IMR-90 (cell line): Measurements from ENCODE around the gene RALGAPA2. TPM values are rescaled to one million over a fixed set of nuclear protein-coding genes. Genes with fewer than 3 reads are reported as not detected.

ENCODE experiments used
- ATAC-seq: fragments of 200-7000 bp; cut with Tn5 transposase; 2 replicates; pipeline ENCODE4 v1.9.1; 2020; ENCODE audit warnings: low read depth, mild to moderate bottlenecking, moderate library complexity
- BruUV-seq: library from RNA; stranded (reverse); fragments of 400-500 nt; replicated peaks from 2 replicates; lab custom pipeline; 2021; lab: Mats Ljungman, UMichigan
- CTCF ChIA-PET: fragments of 300-600 bp; formaldehyde crosslinking; extraction: SDS; loops from one replicate; lab custom pipeline; 2021; ENCODE audit warnings: antibody characterized with exemption; lab: Yijun Ruan, JAX
- POLR2A ChIA-PET: fragments of 300-600 bp; sonication (Branson Sonifier 250); formaldehyde crosslinking; loops from one replicate; lab custom pipeline; 2022; ENCODE audit warnings: antibody characterized with exemption; ENCODE audit not compliant: unreplicated experiment; lab: Charles Lee
- DNase-seq: peaks from one replicate; pipeline ENCODE4 v3.0.0; 2013
- H2AFZ ChIP-seq: replicated peaks from 2 replicates; pipeline ENCODE3; 2013; ENCODE audit warnings: low read length, mild to moderate bottlenecking; ENCODE audit not compliant: poor library complexity
- H2AK5ac ChIP-seq: 2 replicates; pipeline ENCODE4 v1.6.1; 2013; ENCODE audit warnings: low read depth, low read length, inconsistent platforms
- H2AK9ac ChIP-seq: replicated peaks from 2 replicates; pipeline ENCODE3; 2013; ENCODE audit warnings: mild to moderate bottlenecking, low read depth, low read length, moderate library complexity; ENCODE audit not compliant: poor library complexity
- H2BK120ac ChIP-seq: 2 replicates; pipeline ENCODE4 v1.6.1; 2013; ENCODE audit warnings: low read depth, low read length, inconsistent platforms
- H2BK15ac ChIP-seq: 3 replicates; pipeline ENCODE4 v1.6.1; 2013; ENCODE audit warnings: low read depth, low read length, inconsistent platforms
- H2BK20ac ChIP-seq: 2 replicates; pipeline ENCODE4 v1.6.1; 2013; ENCODE audit warnings: low read depth, mild to moderate bottlenecking, inconsistent platforms, low read length, moderate library complexity
- H2BK5ac ChIP-seq: 2 replicates; pipeline ENCODE4 v1.6.1; 2013; ENCODE audit warnings: mild to moderate bottlenecking, low read depth, low read length, inconsistent platforms; ENCODE audit not compliant: poor library complexity, severe bottlenecking
- H3K14ac ChIP-seq: replicated peaks from 2 replicates; pipeline ENCODE4 v1.6.1; 2013; ENCODE audit warnings: low read depth, low read length, inconsistent platforms
- H3K18ac ChIP-seq: 2 replicates; pipeline ENCODE4 v1.6.1; 2013; ENCODE audit warnings: low read depth, low read length, control low read depth
- H3K23ac ChIP-seq: 2 replicates; pipeline ENCODE4 v1.6.1; 2013; ENCODE audit warnings: low read depth, low read length, inconsistent platforms
- H3K27ac ChIP-seq: 2 replicates; pipeline ENCODE4 v1.5.1; 2013; ENCODE audit warnings: mild to moderate bottlenecking, control low read depth, low read length; ENCODE audit not compliant: insufficient read depth
- H3K27me3 ChIP-seq: 2 replicates; pipeline ENCODE4 v1.6.1; 2013; ENCODE audit warnings: low read length; ENCODE audit not compliant: control insufficient read depth, insufficient read depth
- H3K36me3 ChIP-seq: 2 replicates; pipeline ENCODE4 v1.6.1; 2013; ENCODE audit warnings: low read length, mixed read lengths; ENCODE audit not compliant: control insufficient read depth, insufficient read depth
- H3K4ac ChIP-seq: 2 replicates; pipeline ENCODE4 v1.6.1; 2013; ENCODE audit warnings: low read depth, low read length, inconsistent platforms
- H3K4me1 ChIP-seq: 2 replicates; pipeline ENCODE4 v1.6.1; 2013; ENCODE audit warnings: low read length, mixed read lengths; ENCODE audit not compliant: control insufficient read depth, insufficient read depth
- H3K4me2 ChIP-seq: 2 replicates; pipeline ENCODE4 v1.6.1; 2013; ENCODE audit warnings: low read depth, mild to moderate bottlenecking, control low read depth, low read length, moderate library complexity
- H3K4me3 ChIP-seq: 2 replicates; pipeline ENCODE4 v1.5.1; 2013; ENCODE audit warnings: low read depth, mild to moderate bottlenecking, control low read depth, low read length, moderate library complexity; ENCODE audit not compliant: insufficient read depth
- H3K56ac ChIP-seq: 2 replicates; pipeline ENCODE4 v1.6.1; 2013; ENCODE audit warnings: low read length, inconsistent platforms; ENCODE audit not compliant: insufficient read depth; ENCODE audit errors: extremely low read depth
- H3K79me1 ChIP-seq, 2 experiments: 2 replicates each; pipeline ENCODE4 v1.6.1; 2013; ENCODE audit warnings: low read length in 2 of 2, inconsistent platforms in 1 of 2, low read depth in 1 of 2
- H3K9ac ChIP-seq: 2 replicates; pipeline ENCODE4 v1.6.1; 2013; ENCODE audit warnings: low read depth, low read length, control low read depth
- H3K9me1 ChIP-seq: 2 replicates; pipeline ENCODE4 v1.6.1; 2013; ENCODE audit warnings: low read length, inconsistent platforms; ENCODE audit not compliant: insufficient read depth
- H3K9me3 ChIP-seq: 2 replicates; pipeline ENCODE4 v1.6.1; 2013; ENCODE audit warnings: low read length; ENCODE audit not compliant: control insufficient read depth, insufficient read depth
- H4K20me1 ChIP-seq: 2 replicates; pipeline ENCODE4 v1.6.1; 2013; ENCODE audit warnings: low read length, inconsistent platforms; ENCODE audit not compliant: insufficient read depth
- H4K5ac ChIP-seq: 2 replicates; pipeline ENCODE4 v1.6.1; 2013; ENCODE audit warnings: mild to moderate bottlenecking, low read depth, low read length, control low read depth
- H4K8ac ChIP-seq, 2 experiments: 2 replicates each; pipeline ENCODE4 v1.6.1; 2013; ENCODE audit warnings: low read depth in 2 of 2, low read length in 2 of 2, control low read depth in 1 of 2, inconsistent platforms in 1 of 2
- H4K91ac ChIP-seq: 2 replicates; pipeline ENCODE4 v1.6.1; 2013; ENCODE audit warnings: low read depth, low read length, inconsistent platforms; ENCODE audit not compliant: insufficient read depth
- CHD1 ChIP-seq: IDR thresholded peaks from 2 replicates; pipeline ENCODE4 v1.6.1; 2012; ENCODE audit warnings: low read depth, low read length, improper control_type of control experiment
- MXI1 ChIP-seq: IDR thresholded peaks from 2 replicates; pipeline ENCODE4 v1.6.1; 2012; ENCODE audit warnings: low read depth, mild to moderate bottlenecking, low read length, moderate library complexity, borderline replicate concordance
- NFE2L2 ChIP-seq: fragments of 150-350 bp; IDR thresholded peaks from 2 replicates; pipeline ENCODE4 v1.6.1; 2016; ENCODE audit warnings: low read depth, mild to moderate bottlenecking, low read length
- WGBS, 2 experiments: methylation state at CpG; one replicate each; pipeline versions ENCODE4 v1.1.5 to v1.1.7; 2013; ENCODE audit warnings: missing lambda C conversion rate in 2 of 2; ENCODE audit not compliant: insufficient read length in 1 of 2; ENCODE audit errors: extremely low coverage in 2 of 2; 5-methylcytosine and 5-hydroxymethylcytosine counted together
- dilution Hi-C: fragments of 300-500 bp; cut with HindIII; formaldehyde crosslinking; loops from one replicate; pipeline ENCODE4 v1.14.3; 2018; ENCODE audit warnings: low sequenced_read_pairs; ENCODE audit not compliant: unreplicated experiment
- in situ Hi-C: fragments of 300-500 bp; cut with MboI; formaldehyde crosslinking; loops from 3 replicates; pipeline ENCODE4 v1.14.3; 2019; ENCODE audit warnings: low sequenced_read_pairs, inconsistent platforms, mixed read lengths
- intact Hi-C: fragments of 100-400 bp; cut with micrococcal nuclease; formaldehyde crosslinking; loops from 2 replicates; pipeline ENCODE4 v1.10.0; 2022
- polyA plus RNA-seq, 3 experiments: library from polyadenylated mRNA; depleted of rRNA; stranded (reverse); fragments of >200 nt; gene quantifications; 2 replicates each; pipeline ENCODE4 v1.2.3, GENCODE V29; 2012; ENCODE audit warnings: low replicate concordance in 1 of 3
- total RNA-seq: library from RNA; depleted of rRNA; stranded (reverse); fragments of >200 nt; gene quantifications from 2 replicates; pipeline ENCODE4 v1.2.3, GENCODE V29; 2012

Gene RALGAPA2
- total and polyA plus RNA-seq, 2 of the 4 experiments (the other 2 are of a cell fraction): 1.3 to 3.9 TPM

DNA sequence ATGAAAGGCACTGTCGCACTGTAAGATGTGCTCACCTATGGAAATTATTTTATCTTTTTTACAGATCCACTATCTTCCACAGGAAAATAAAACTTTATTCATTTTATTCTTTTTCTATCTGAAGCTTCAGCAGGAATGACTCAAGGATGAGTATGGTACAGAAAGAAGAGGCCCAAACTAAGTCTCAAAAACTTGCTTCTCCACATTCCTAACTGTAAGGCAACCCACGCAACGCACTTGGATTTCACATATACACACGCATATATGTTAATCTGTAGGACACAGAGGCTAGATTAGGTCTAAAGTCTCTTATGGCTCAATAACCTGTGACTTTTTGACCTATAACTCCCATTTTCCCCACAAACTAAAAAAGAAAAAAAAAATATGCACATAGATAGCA is 81.9 kb downstream of the RALGAPA2 start:
- DNase-seq (no peak), ATAC-seq (no peak)
- Histone ChIP-seq H3K23ac (no peak overlapping the region), H3K4me2 (no peak overlapping the region), H3K4me1 (no peaks in the 10 kb centered on the region), H3K9me3 (no peaks in the 10 kb centered on the region), H4K5ac (no peak overlapping the region), H3K56ac (no peak overlapping the region), H4K20me1 (no peaks in the 10 kb centered on the region), H3K4ac (no peak overlapping the region), H2AFZ (no peak overlapping the region), H2BK15ac (no peak overlapping the region), H3K27me3 (no peaks in the 10 kb centered on the region), H3K36me3 (no peaks in the 10 kb centered on the region; the same call in 1 of the 2 replicates), H2BK5ac (no peak overlapping the region), H3K27ac (no peak overlapping the region), H3K4me3 (no peak overlapping the region), H4K91ac (no peak overlapping the region), H2AK9ac (no peak overlapping the region), H3K9me1 (peaks cover 3% of the 10 kb centered on the region; the same call in 1 of the 2 replicates), H4K8ac (no peak overlapping the region), H3K79me1 (no peaks in the 10 kb centered on the region), H2BK20ac (no peak overlapping the region), H2BK120ac (no peak overlapping the region), H3K18ac (no peak overlapping the region), H2AK5ac (no peak overlapping the region), H3K14ac (no peak overlapping the region), H3K9ac (no peak overlapping the region)
- no peak for TF ChIP-seq MXI1
- no peak for TF ChIP-seq CHD1
- TF ChIP-seq NFE2L2: no peak
- BruUV-seq: no TSS peak
- no CpG with 5 or more reads among the region's 4 CpGs for WGBS, 2 experiments
- intact Hi-C loops: no loop called here
- dilution Hi-C loops: no loop called here
- CTCF ChIA-PET: no interaction called here
- in situ Hi-C loops: no loop called here
- POLR2A ChIA-PET: no interaction called here
